Testis (tissue), 3 donors: ENCODE measurements around the gene REPS1. TPM values are rescaled to one million over a fixed set of nuclear protein-coding genes. Genes with fewer than 3 reads are reported as not detected.

Experiments
- DNase-seq: peaks from one replicate; pipeline ENCODE4 v3.0.0-alpha.2; 2019
- H3K27ac ChIP-seq, 2 donors: fragments of 200-600 bp; sonication (generic); one replicate each; pipeline ENCODE4 v1.5.1; 2019
- H3K27me3 ChIP-seq: fragments of 200-600 bp; sonication (generic); one replicate; pipeline ENCODE4 v1.5.1; 2019
- H3K36me3 ChIP-seq: fragments of 200-600 bp; sonication (generic); one replicate; pipeline ENCODE4 v1.5.1; 2017; ENCODE audit warnings: low read depth; ENCODE audit errors: missing control alignments
- H3K4me1 ChIP-seq: fragments of 200-600 bp; sonication (generic); one replicate; pipeline ENCODE4 v1.5.1; 2019
- H3K4me3 ChIP-seq, 2 donors: fragments of 200-600 bp; sonication (generic); one replicate each; pipeline ENCODE4 v1.5.1; 2017 to 2019
- H3K9me3 ChIP-seq: fragments of 200-600 bp; sonication (generic); one replicate; pipeline ENCODE4 v1.5.1; 2017
- CTCF ChIP-seq, 3 experiments: fragments of 450-650 bp in 2 of 3; fragments of 200-600 bp in 1 of 3; sonication (generic) in 1 of 3; IDR thresholded peaks; one replicate each; pipeline ENCODE4 v1.5.1; 2016 to 2019; ENCODE audit warnings: antibody characterized with exemption in 3 of 3, mild to moderate bottlenecking in 2 of 3, moderate library complexity in 1 of 3
- POLR2A ChIP-seq: fragments of 450-650 bp; IDR thresholded peaks from one replicate; pipeline ENCODE4 v1.6.1; 2017; ENCODE audit warnings: antibody characterized with exemption, mild to moderate bottlenecking, moderate library complexity
- WGBS, 2 donors: methylation state at CpG; one replicate each; pipeline ENCODE4 v1.1.5; 2018; 5-methylcytosine and 5-hydroxymethylcytosine counted together
- intact Hi-C: fragments of 100-400 bp; cut with DNase I; formaldehyde crosslinking; loops from one replicate; pipeline ENCODE4 v1.15.1; 2023; ENCODE audit warnings: low total_unique reads
- polyA plus RNA-seq: library from polyadenylated mRNA; stranded (reverse); fragments of 350-450 nt; fragmentation: Illumina TruSeq; extraction: RNeasy Lipid Tissue Mini Kit (QIAGEN cat#74804); gene quantifications from one replicate; pipeline ENCODE4 v1.2.3, GENCODE V29; 2014; ENCODE audit warnings: low read depth, low replicate concordance; ENCODE audit not compliant: insufficient read depth
- total RNA-seq, 2 donors: library from RNA; depleted of rRNA; stranded (reverse); fragments of >200 nt; gene quantifications; one replicate each; pipeline ENCODE4 v1.2.3, GENCODE V29; 2016

The REPS1 gene
- total and polyA plus RNA-seq, 3 donors from 2014 or later, result 82.0 to 170 (median 160) TPM

- Histone ChIP-seq H3K27ac (no peak overlapping the region), H3K27me3 (no peaks in the 10 kb centered on the region), H3K4me1 (no peaks in the 10 kb centered on the region), H3K36me3 (no peaks in the 10 kb centered on the region), H3K9me3 (no peaks in the 10 kb centered on the region), H3K4me3 (no peak overlapping the region)
- TF ChIP-seq POLR2A (no peak), CTCF (IDR thresholded peaks at IDR 0.05) (no peak)
- intact Hi-C loops, result no loop called here
- no peak for DNase-seq
- 64 to 71% methylated on average over 6 of the region's 6 CpGs for WGBS, 2 donors
These were observed 123.6 kb downstream of the REPS1 start for GRCh38 chr6:138864343-138864890.

- H3K27me3 ChIP-seq, result no peaks in the 10 kb centered on the region
- H3K4me1 ChIP-seq, result no peaks in the 10 kb centered on the region
- intact Hi-C loops, result no loop called here
- no peak for DNase-seq
- WGBS, 2 donors, result 77% methylated on average over 9 of the region's 9 CpGs
- H3K4me3 ChIP-seq, result no peak overlapping the region
- TF ChIP-seq POLR2A (no peak), CTCF (IDR thresholded peaks at IDR 0.05) (no peak)
- H3K36me3 ChIP-seq, result no peaks in the 10 kb centered on the region
- no peak overlapping the region for H3K27ac ChIP-seq
- H3K9me3 ChIP-seq, result no peaks in the 10 kb centered on the region
These were observed 124.7 kb downstream of the REPS1 start for GRCh38 chr6:138863321-138863720.

GRCh38 chr6:138862456-138862855 is 125.6 kb downstream of the REPS1 start:
- DNase-seq, result no peak
- Histone ChIP-seq H3K36me3 (no peaks in the 10 kb centered on the region), H3K27me3 (no peaks in the 10 kb centered on the region), H3K4me3 (no peak overlapping the region), H3K4me1 (no peaks in the 10 kb centered on the region), H3K27ac (no peak overlapping the region), H3K9me3 (no peaks in the 10 kb centered on the region)
- TF ChIP-seq POLR2A, result no peak
- TF ChIP-seq CTCF (IDR thresholded peaks at IDR 0.05), result no peak
- 69 to 84% methylated on average over 8 of the region's 8 CpGs for WGBS, 2 donors
- intact Hi-C loops, result no loop called here

GRCh38 chr6:138857775-138858174 is 130.3 kb downstream of the REPS1 start:
- Histone ChIP-seq H3K4me3 (no peak overlapping the region), H3K4me1 (no peaks in the 10 kb centered on the region), H3K27ac (no peak overlapping the region), H3K27me3 (no peaks in the 10 kb centered on the region), H3K9me3 (no peaks in the 10 kb centered on the region), H3K36me3 (no peaks in the 10 kb centered on the region)
- DNase-seq, result no peak
- intact Hi-C loops, result no loop called here
- 67 to 70% methylated on average over 10 of the region's 10 CpGs for WGBS, 2 donors
- TF ChIP-seq CTCF (IDR thresholded peaks at IDR 0.05) (no peak), POLR2A (no peak)

GRCh38 chr6:138856654-138857053 is 131.4 kb downstream of the REPS1 start:
- intact Hi-C loops, result no loop called here
- H3K4me1 ChIP-seq, result no peaks in the 10 kb centered on the region
- H3K27ac ChIP-seq, result no peak overlapping the region
- H3K9me3 ChIP-seq, result no peaks in the 10 kb centered on the region
- H3K4me3 ChIP-seq, result no peak overlapping the region
- no peaks in the 10 kb centered on the region for H3K36me3 ChIP-seq
- TF ChIP-seq POLR2A, result no peak
- no peak for TF ChIP-seq CTCF (IDR thresholded peaks at IDR 0.05)
- WGBS, 2 donors, result 83 to 90% methylated on average over 6 of the region's 6 CpGs
- H3K27me3 ChIP-seq, result no peaks in the 10 kb centered on the region
- no peak for DNase-seq
